Hepatocyte (in vitro differentiated cells): ENCODE measurements around the gene SH3GL3. TPM values are rescaled to one million over a fixed set of nuclear protein-coding genes. Genes with fewer than 3 reads are reported as not detected.

Experiments
- DNase-seq: peaks from one replicate; pipeline ENCODE4 v3.0.0-alpha.2; 2016; ENCODE audit warnings: low spot score
- H2AFZ ChIP-seq: fragments of 200-600 bp; sonication (generic); 2 replicates; pipeline ENCODE4 v1.6.0; 2016; ENCODE audit warnings: antibody characterized with exemption, mild to moderate bottlenecking
- H3K27ac ChIP-seq: fragments of 200-600 bp; sonication (generic); 2 replicates; pipeline ENCODE4 v1.5.1; 2016; ENCODE audit warnings: mild to moderate bottlenecking
- H3K27me3 ChIP-seq: fragments of 200-600 bp; sonication (generic); 2 replicates; pipeline ENCODE4 v1.6.1; 2016
- H3K36me3 ChIP-seq: fragments of 200-600 bp; sonication (generic); replicated peaks from 2 replicates; pipeline ENCODE4 v1.5.1; 2016; ENCODE audit warnings: low read depth; ENCODE audit not compliant: insufficient read depth
- H3K4me1 ChIP-seq: fragments of 200-600 bp; sonication (generic); 2 replicates; pipeline ENCODE4 v1.5.1; 2016; ENCODE audit warnings: mild to moderate bottlenecking, moderate library complexity; ENCODE audit not compliant: insufficient read depth
- H3K4me2 ChIP-seq: fragments of 200-600 bp; sonication (generic); 2 replicates; pipeline ENCODE4 v1.6.0; 2016
- H3K4me3 ChIP-seq: fragments of 200-600 bp; sonication (generic); 2 replicates; pipeline ENCODE4 v1.5.1; 2016; ENCODE audit warnings: mild to moderate bottlenecking
- H3K79me2 ChIP-seq: fragments of 200-600 bp; sonication (generic); 2 replicates; pipeline ENCODE4 v1.6.0; 2017; ENCODE audit warnings: mild to moderate bottlenecking
- H3K9me2 ChIP-seq: fragments of 200-600 bp; sonication (generic); replicated peaks from 2 replicates; pipeline ENCODE4 v1.6.0; 2017; ENCODE audit warnings: mild to moderate bottlenecking; ENCODE audit not compliant: insufficient read depth
- H3K9me3 ChIP-seq: fragments of 200-600 bp; sonication (generic); 2 replicates; pipeline ENCODE4 v1.5.1; 2016; ENCODE audit warnings: low read depth, mild to moderate bottlenecking
- H4K20me1 ChIP-seq: fragments of 200-600 bp; sonication (generic); 2 replicates; pipeline ENCODE4 v1.6.0; 2016; ENCODE audit warnings: mild to moderate bottlenecking; ENCODE audit not compliant: insufficient read depth, poor library complexity, severe bottlenecking
- EZH2 ChIP-seq: fragments of 200-600 bp; sonication (generic); IDR thresholded peaks from 2 replicates; pipeline ENCODE4 v1.6.1; 2016; ENCODE audit warnings: antibody characterized with exemption, mild to moderate bottlenecking, borderline replicate concordance
- EZH2phosphoT487 ChIP-seq: fragments of 200-600 bp; sonication (generic); IDR thresholded peaks from one replicate; pipeline ENCODE4 v1.6.1; 2018; ENCODE audit warnings: antibody characterized with exemption, mild to moderate bottlenecking, low read depth, moderate library complexity; ENCODE audit not compliant: unreplicated experiment, severe bottlenecking
- WGBS: methylation state at CpG from one replicate; pipeline ENCODE4 v1.1.6; 2016; ENCODE audit warnings: low lambda C conversion rate; ENCODE audit errors: missing lambda C conversion rate; 5-methylcytosine and 5-hydroxymethylcytosine counted together
- polyA plus RNA-seq: library from polyadenylated mRNA; unstranded; fragments of >200 nt; fragmentation: Nextera tagmentation; extraction: Ambion mirVana; gene quantifications from 2 replicates; pipeline ENCODE4 v1.2.1, GENCODE V29; 2016
- total RNA-seq: library from RNA; depleted of rRNA; stranded (reverse); fragments of >200 nt; gene quantifications from 2 replicates; pipeline ENCODE4 v1.2.3, GENCODE V29; 2014
- TF ChIP-seq, protein P1 (sequence below): fragments of 200-600 bp; sonication (generic); IDR thresholded peaks from 2 replicates; pipeline ENCODE4 v1.5.1; 2016; ENCODE audit warnings: antibody characterized with exemption, mild to moderate bottlenecking; ENCODE audit not compliant: poor library complexity

The SH3GL3 gene
- total and polyA plus RNA-seq, 2 experiments from 2014 or later: 11.1 to 13.9 TPM

DNA sequence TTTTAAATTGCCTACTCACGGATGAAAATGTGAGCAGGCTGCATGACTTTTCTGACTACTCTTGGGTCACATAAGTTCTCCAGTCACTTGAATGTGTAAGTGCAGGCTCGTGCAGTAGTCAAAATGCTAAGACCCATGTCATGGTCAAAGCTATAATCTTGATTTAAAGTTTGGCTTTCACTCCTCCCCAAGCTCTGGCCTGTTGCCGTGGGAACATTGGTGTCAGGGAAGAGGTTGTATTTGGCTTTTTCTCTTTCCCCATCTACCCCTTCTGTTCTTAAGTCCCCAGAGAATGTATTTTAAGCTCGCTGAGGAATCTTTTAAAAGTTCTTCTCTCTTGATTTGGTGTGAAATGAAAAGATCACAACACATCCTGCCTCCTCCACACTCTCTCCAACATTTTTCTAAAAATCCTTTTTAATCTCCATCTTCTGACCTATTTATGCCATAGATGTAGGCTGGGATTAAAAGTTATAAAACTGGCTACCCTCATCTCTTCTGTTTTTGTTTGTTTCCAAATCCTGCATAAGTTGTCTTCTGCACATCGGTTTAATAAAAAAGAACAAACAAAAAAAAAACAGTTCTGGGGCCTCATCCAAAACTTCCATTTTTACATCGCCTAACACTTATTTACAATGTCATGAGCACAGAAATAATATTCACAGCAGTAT lies 145.4 kb downstream of the SH3GL3 start:
- Histone ChIP-seq H3K4me3 (no peak overlapping the region), H4K20me1 (no peaks in the 10 kb centered on the region), H3K27me3 (no peaks in the 10 kb centered on the region), H3K9me3 (no peaks in the 10 kb centered on the region), H3K36me3 (no peaks in the 10 kb centered on the region), H3K4me2 (no peak overlapping the region), H3K27ac (no peak overlapping the region), H3K9me2 (no peaks in the 10 kb centered on the region), H2AFZ (no peak overlapping the region), H3K4me1 (no peaks in the 10 kb centered on the region), H3K79me2 (no peaks in the 10 kb centered on the region)
- TF ChIP-seq EZH2 (no peak), EZH2phosphoT487 (no peak)
- TF ChIP-seq, protein P1, sequence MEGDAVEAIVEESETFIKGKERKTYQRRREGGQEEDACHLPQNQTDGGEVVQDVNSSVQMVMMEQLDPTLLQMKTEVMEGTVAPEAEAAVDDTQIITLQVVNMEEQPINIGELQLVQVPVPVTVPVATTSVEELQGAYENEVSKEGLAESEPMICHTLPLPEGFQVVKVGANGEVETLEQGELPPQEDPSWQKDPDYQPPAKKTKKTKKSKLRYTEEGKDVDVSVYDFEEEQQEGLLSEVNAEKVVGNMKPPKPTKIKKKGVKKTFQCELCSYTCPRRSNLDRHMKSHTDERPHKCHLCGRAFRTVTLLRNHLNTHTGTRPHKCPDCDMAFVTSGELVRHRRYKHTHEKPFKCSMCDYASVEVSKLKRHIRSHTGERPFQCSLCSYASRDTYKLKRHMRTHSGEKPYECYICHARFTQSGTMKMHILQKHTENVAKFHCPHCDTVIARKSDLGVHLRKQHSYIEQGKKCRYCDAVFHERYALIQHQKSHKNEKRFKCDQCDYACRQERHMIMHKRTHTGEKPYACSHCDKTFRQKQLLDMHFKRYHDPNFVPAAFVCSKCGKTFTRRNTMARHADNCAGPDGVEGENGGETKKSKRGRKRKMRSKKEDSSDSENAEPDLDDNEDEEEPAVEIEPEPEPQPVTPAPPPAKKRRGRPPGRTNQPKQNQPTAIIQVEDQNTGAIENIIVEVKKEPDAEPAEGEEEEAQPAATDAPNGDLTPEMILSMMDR: no peak
- no peak for DNase-seq
- 76% methylated on average over 6 of the region's 6 CpGs for WGBS

DNA sequence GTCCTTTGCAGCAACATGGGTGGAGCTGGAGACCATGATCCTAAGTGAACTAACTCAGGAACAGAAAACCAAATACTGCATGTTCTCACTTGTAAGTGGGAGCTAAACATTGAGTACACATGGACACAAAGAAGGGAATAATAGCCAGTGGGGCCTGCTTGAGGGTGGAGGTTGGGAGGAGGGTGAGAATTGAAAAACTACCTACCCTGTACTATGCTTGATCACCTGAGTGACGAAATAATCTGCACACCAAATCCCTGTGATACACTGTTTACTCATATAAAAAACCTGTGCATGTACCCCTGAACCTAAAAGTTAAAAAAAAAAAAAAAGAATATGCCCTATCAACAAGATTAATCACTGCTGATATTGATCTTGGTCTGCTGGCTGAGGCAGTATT lies 148.1 kb downstream of the SH3GL3 start:
- H3K36me3 ChIP-seq: no peaks in the 10 kb centered on the region
- no peaks in the 10 kb centered on the region for H3K79me2 ChIP-seq
- H3K27ac ChIP-seq: no peak overlapping the region
- TF ChIP-seq EZH2 (no peak), EZH2phosphoT487 (no peak)
- TF ChIP-seq, protein P1: no peak
- DNase-seq: no peak
- H3K4me3 ChIP-seq: no peak overlapping the region
- no peaks in the 10 kb centered on the region for H3K9me2 ChIP-seq
- no peaks in the 10 kb centered on the region for H3K4me1 ChIP-seq
- H3K9me3 ChIP-seq: no peaks in the 10 kb centered on the region
- no peaks in the 10 kb centered on the region for H3K27me3 ChIP-seq
- H2AFZ ChIP-seq: no peak overlapping the region
- no peaks in the 10 kb centered on the region for H4K20me1 ChIP-seq
- WGBS: 72% methylated on average over 1 of the region's 1 CpG
- H3K4me2 ChIP-seq: no peak overlapping the region

DNA sequence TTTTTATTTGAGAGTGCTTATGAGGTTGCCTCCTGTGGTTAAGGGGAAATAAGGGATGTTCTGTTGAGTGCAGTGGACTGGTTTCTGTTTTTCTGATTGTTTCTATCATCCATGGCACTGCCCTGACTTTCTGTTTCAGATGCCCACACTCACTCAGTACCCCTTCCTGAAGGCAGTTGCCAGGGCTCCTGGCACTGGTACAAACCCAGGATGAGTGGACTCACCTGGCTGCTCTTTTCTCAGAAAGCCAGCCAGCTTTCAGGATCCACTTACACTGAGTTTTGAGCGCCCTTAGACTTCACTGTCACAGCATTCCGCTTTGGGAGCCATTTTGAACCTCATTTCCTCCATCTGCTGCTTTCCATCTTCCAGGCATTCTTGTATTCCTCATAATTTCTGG lies 150.9 kb downstream of the SH3GL3 start:
- Histone ChIP-seq H3K4me1 (no peaks in the 10 kb centered on the region), H4K20me1 (no peaks in the 10 kb centered on the region), H3K27me3 (no peaks in the 10 kb centered on the region), H3K4me2 (no peak overlapping the region), H3K79me2 (no peaks in the 10 kb centered on the region), H3K36me3 (no peaks in the 10 kb centered on the region), H3K4me3 (no peak overlapping the region), H2AFZ (no peak overlapping the region), H3K27ac (no peak overlapping the region), H3K9me3 (no peaks in the 10 kb centered on the region), H3K9me2 (no peaks in the 10 kb centered on the region)
- 94% methylated on average over 2 of the region's 2 CpGs for WGBS
- TF ChIP-seq EZH2phosphoT487: no peak
- TF ChIP-seq, protein P1: no peak
- no peak for TF ChIP-seq EZH2
- no peak for DNase-seq
